T-helper 17 cell (primary cell): Measurements from ENCODE around the gene SLC5A7. TPM values are rescaled to one million over a fixed set of nuclear protein-coding genes. Genes with fewer than 3 reads are reported as not detected.

ENCODE experiments used
- ATAC-seq: fragments of 150-1000 bp; cut with Tn5 transposase; 2 replicates; pipeline ENCODE4 v1.10.0; 2021; ENCODE audit warnings: mild to moderate bottlenecking, moderate library complexity
- DNase-seq, 3 donors: peaks; one replicate each; pipeline versions ENCODE4 v3.0.0 to v3.0.0-alpha.2; 2020 to 2021
- H3K9me3 ChIP-seq: one replicate; pipeline ENCODE4 v1.7.0; 2013; ENCODE audit warnings: low read length, mild to moderate bottlenecking; ENCODE audit not compliant: control insufficient read depth, poor library complexity, severe bottlenecking
- H3K27ac Mint-ChIP-seq: one replicate; pipeline ENCODE4 v1.8.0; 2022; ENCODE audit warnings: mild to moderate bottlenecking, moderate library complexity, mixed read lengths
- H3K27me3 Mint-ChIP-seq: one replicate; pipeline ENCODE4 v1.8.0; 2022; ENCODE audit warnings: mixed read lengths
- H3K36me3 Mint-ChIP-seq: one replicate; pipeline ENCODE4 v1.8.0; 2022; ENCODE audit warnings: low read depth, mixed read lengths
- H3K4me1 Mint-ChIP-seq: one replicate; pipeline ENCODE4 v1.8.0; 2022; ENCODE audit warnings: mild to moderate bottlenecking, mixed read lengths
- H3K4me3 Mint-ChIP-seq: one replicate; pipeline ENCODE4 v1.8.0; 2022; ENCODE audit warnings: mild to moderate bottlenecking, moderate library complexity, mixed read lengths
- total RNA-seq, 4 donors: library from RNA in 2 of 4; stranded (reverse) in 2 of 4; gene quantifications; one replicate each; pipeline ENCODE4 v1.2.3 and lab custom pipeline; 2022 to 2026

SLC5A7 gene
- not detected for total RNA-seq
- 0 reads per million in 2 donors for total RNA-seq (lab: John Stamatoyannopoulos, UW)

GRCh38 chr2:107986278-107987217 is at the start of gene SLC5A7:
TSS of gene SLC5A7 (plus strand) at chr2:107986524. CDS start at chr2:107988156, 1,632 bp downstream.
- no peaks in the 10 kb centered on the region for H3K36me3 Mint-ChIP-seq
- no peak within 1 kb of the TSS for H3K4me3 Mint-ChIP-seq
- H3K27me3 Mint-ChIP-seq = peaks cover 12% of the 10 kb centered on the region
- ATAC-seq (no peak), DNase-seq (no peak)
- no peak within 1 kb of the TSS for H3K27ac Mint-ChIP-seq
- H3K9me3 ChIP-seq = no peaks in the 10 kb centered on the region
- H3K4me1 Mint-ChIP-seq = no peaks in the 10 kb centered on the region

GRCh38 chr2:107961395-107961794 is 24.9 kb upstream of the SLC5A7 start:
- ATAC-seq = no peak
- no peak for DNase-seq
- no peaks in the 10 kb centered on the region for H3K36me3 Mint-ChIP-seq
- no peaks in the 10 kb centered on the region for H3K27me3 Mint-ChIP-seq
- no peaks in the 10 kb centered on the region for H3K9me3 ChIP-seq
- H3K4me1 Mint-ChIP-seq = no peaks in the 10 kb centered on the region
- H3K27ac Mint-ChIP-seq = no peak overlapping the region
- H3K4me3 Mint-ChIP-seq = no peak overlapping the region

DNA sequence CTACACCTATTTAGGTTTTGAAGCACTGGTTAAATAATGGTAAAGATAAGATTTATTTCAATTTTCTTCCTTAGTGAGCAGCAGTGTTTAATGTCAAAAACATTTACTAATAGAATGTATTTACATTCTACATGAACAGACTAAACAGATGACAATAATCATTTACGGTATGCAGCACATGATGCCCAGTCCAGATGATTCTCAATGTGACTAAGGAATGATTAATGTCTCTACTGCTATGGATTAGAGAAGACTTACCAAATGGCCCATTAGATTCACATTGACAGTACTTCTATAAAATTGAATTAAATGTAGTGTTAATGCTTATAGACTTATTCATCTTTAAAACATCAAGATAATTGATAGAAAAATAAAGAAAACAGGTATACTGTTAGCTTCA is 22.1 kb upstream of the SLC5A7 start:
- no peaks in the 10 kb centered on the region for H3K36me3 Mint-ChIP-seq
- no peak overlapping the region for H3K27ac Mint-ChIP-seq
- ATAC-seq = no peak
- no peak for DNase-seq
- H3K4me3 Mint-ChIP-seq = no peak overlapping the region
- H3K9me3 ChIP-seq = no peaks in the 10 kb centered on the region
- no peaks in the 10 kb centered on the region for H3K4me1 Mint-ChIP-seq
- H3K27me3 Mint-ChIP-seq = no peaks in the 10 kb centered on the region

- no peaks in the 10 kb centered on the region for H3K9me3 ChIP-seq
- no peak for ATAC-seq
- Mint-ChIP-seq H3K4me3 (no peak overlapping the region), H3K27me3 (peaks cover 12% of the 10 kb centered on the region), H3K36me3 (no peaks in the 10 kb centered on the region), H3K27ac (no peak overlapping the region), H3K4me1 (no peaks in the 10 kb centered on the region)
- DNase-seq = no peak
These were observed 1.6 kb upstream of the SLC5A7 start for GRCh38 chr2:107984707-107985106.

- Mint-ChIP-seq H3K27me3 (peaks cover 12% of the 10 kb centered on the region), H3K36me3 (no peaks in the 10 kb centered on the region), H3K4me1 (no peaks in the 10 kb centered on the region), H3K27ac (no peak overlapping the region), H3K4me3 (no peak overlapping the region)
- DNase-seq (no peak), ATAC-seq (no peak)
- H3K9me3 ChIP-seq = no peaks in the 10 kb centered on the region
These were observed 1.8 kb downstream of the SLC5A7 start for GRCh38 chr2:107988108-107988507.

DNA sequence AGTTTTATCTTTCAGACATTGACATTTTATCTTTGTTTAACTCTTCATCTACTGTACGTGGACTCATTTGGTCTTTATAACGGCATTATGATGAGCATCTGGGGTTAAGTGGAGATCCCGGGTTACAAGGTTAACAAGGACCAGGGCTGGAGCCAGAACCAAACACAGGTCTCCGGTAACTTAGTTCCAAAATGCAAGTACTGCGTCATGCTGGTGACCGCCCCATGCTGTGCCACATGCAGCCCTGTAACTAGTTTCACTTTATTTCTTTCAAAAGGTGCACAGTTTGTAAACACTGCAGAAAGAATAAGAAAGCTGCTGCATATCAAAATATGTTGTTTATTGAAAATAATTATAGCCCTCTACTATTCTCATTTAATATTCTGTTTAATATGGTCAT is 3.1 kb downstream of the SLC5A7 start:
- no peak overlapping the region for H3K4me3 Mint-ChIP-seq
- no peak overlapping the region for H3K27ac Mint-ChIP-seq
- ATAC-seq (no peak), DNase-seq (no peak)
- no peaks in the 10 kb centered on the region for H3K36me3 Mint-ChIP-seq
- H3K4me1 Mint-ChIP-seq = no peaks in the 10 kb centered on the region
- no peaks in the 10 kb centered on the region for H3K9me3 ChIP-seq
- peaks cover 12% of the 10 kb centered on the region for H3K27me3 Mint-ChIP-seq

DNA sequence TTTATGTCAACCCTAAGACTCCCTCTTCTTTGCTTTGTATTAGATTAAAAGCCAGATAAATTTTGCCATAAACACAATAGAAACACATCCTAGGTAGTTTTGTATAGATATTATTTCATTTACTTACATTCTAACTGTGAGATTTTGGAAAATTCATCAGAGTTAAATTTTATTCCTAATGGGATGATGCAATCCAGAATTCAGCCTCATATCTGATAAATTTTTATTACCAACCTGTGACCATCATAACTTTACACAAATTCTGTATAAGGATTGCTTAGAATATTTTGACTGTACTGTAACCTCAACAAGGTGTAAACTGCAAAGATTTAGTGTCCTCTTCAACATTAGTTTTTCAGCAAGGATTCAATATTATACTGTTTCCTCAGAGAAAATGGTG is 4.4 kb downstream of the SLC5A7 start:
- H3K4me1 Mint-ChIP-seq = no peaks in the 10 kb centered on the region
- no peak overlapping the region for H3K27ac Mint-ChIP-seq
- no peaks in the 10 kb centered on the region for H3K36me3 Mint-ChIP-seq
- peaks cover 11% of the 10 kb centered on the region for H3K27me3 Mint-ChIP-seq
- ATAC-seq (no peak), DNase-seq (no peak)
- H3K9me3 ChIP-seq = no peaks in the 10 kb centered on the region
- H3K4me3 Mint-ChIP-seq = no peak overlapping the region

DNA sequence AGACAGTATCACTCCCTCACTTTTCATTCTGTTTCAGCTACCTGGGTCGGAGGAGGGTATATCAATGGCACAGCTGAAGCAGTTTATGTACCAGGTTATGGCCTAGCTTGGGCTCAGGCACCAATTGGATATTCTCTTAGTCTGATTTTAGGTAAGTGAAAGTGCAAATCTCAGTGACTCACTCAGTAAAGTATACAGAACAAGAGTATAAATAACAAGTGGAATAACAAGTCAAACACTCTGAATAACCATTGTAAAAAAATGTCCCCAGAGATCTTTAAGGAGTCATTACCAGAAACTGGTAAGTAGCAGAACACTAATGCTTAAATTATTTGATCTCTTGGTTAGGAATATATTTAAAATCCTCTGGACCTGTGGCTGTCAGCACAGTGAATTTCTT is 5.7 kb downstream of the SLC5A7 start:
- Mint-ChIP-seq H3K27me3 (peaks cover 5% of the 10 kb centered on the region), H3K4me1 (no peaks in the 10 kb centered on the region), H3K4me3 (no peak overlapping the region), H3K36me3 (no peaks in the 10 kb centered on the region), H3K27ac (no peak overlapping the region)
- no peaks in the 10 kb centered on the region for H3K9me3 ChIP-seq
- ATAC-seq = no peak
- no peak for DNase-seq

GRCh38 chr2:107999158-107999557 is 12.8 kb downstream of the SLC5A7 start:
- no peak for ATAC-seq
- no peak for DNase-seq
- no peaks in the 10 kb centered on the region for H3K36me3 Mint-ChIP-seq
- no peak overlapping the region for H3K27ac Mint-ChIP-seq
- H3K9me3 ChIP-seq = no peaks in the 10 kb centered on the region
- no peaks in the 10 kb centered on the region for H3K4me1 Mint-ChIP-seq
- no peaks in the 10 kb centered on the region for H3K27me3 Mint-ChIP-seq
- no peak overlapping the region for H3K4me3 Mint-ChIP-seq

DNA sequence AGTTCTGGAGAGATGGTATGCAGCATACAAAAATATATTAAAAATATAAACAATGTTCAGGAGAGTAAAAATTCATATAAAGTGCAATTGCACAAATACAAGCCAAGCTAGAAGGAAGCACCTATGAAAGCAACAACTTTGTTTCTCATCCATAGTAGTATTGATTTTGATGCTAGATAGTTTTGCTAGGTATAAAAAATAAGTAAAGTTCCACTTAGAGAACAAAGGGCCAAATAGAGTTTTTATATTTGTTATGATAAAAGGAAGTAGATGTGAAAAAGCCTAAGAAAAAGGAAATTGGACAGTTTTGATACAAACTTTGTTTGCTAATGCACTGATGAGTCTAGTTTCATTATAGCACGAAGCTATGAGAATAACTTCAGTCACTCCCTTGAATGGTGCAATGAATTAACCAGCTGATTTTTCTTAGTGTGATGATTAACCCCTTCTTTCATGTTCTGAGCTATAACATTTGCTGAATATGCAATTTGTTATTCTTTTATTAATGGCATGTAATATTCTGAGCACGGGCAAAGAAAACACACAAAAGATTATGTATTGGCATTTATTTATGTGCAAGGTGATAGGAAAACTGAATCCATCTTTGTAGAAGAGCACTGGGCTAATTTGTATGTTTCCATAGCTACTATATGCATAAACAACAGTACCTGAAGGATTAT is 24.7 kb downstream of the SLC5A7 start:
- no peaks in the 10 kb centered on the region for H3K36me3 Mint-ChIP-seq
- DNase-seq (no peak), ATAC-seq (no peak)
- H3K4me3 Mint-ChIP-seq = no peak overlapping the region
- H3K4me1 Mint-ChIP-seq = no peaks in the 10 kb centered on the region
- no peaks in the 10 kb centered on the region for H3K9me3 ChIP-seq
- no peaks in the 10 kb centered on the region for H3K27me3 Mint-ChIP-seq
- H3K27ac Mint-ChIP-seq = no peak overlapping the region

DNA sequence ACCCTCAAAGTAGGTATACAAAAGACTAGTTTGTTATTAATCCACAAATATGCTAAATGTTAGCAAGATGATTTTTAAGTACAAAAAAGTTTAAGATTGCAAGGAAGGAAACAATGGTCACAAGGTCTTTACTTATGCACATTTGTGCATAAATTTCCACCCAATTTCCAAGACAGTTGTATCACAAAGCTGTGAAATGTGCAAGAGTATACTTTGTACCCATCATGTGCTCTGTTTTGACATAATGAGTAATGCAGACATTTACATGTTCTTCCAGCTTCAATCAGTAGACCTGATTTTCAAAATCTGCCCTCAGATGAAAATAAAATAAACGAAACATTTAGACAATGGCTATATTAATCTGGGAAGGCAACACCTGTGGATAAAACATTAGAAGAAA is 27.0 kb downstream of the SLC5A7 start:
- no peak overlapping the region for H3K4me3 Mint-ChIP-seq
- no peaks in the 10 kb centered on the region for H3K36me3 Mint-ChIP-seq
- no peaks in the 10 kb centered on the region for H3K4me1 Mint-ChIP-seq
- DNase-seq = no peak
- no peaks in the 10 kb centered on the region for H3K27me3 Mint-ChIP-seq
- no peaks in the 10 kb centered on the region for H3K9me3 ChIP-seq
- ATAC-seq = no peak
- no peak overlapping the region for H3K27ac Mint-ChIP-seq

DNA sequence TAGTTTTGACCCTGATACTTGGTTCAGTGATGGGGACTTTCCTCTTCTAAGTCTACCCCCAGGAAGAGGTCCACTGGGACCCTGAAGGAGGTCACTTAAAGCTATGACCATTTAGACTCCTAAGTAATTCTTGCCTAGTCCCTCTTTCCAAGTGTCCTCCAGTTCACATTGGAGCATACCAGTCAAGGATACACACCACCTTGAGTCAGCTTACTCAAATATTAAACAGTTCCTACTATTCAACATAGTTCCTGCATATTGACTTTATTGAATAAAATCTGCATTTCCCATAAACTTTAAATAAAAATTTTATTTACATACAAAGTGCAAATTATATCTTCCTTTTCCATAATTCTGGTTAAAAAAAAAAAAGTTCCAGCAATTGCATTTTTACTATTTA is 36.3 kb downstream of the SLC5A7 start:
- Mint-ChIP-seq H3K27ac (no peak overlapping the region), H3K4me1 (no peaks in the 10 kb centered on the region), H3K36me3 (no peaks in the 10 kb centered on the region), H3K4me3 (no peak overlapping the region), H3K27me3 (peaks cover 5% of the 10 kb centered on the region)
- DNase-seq (no peak), ATAC-seq (no peak)
- no peaks in the 10 kb centered on the region for H3K9me3 ChIP-seq

DNA sequence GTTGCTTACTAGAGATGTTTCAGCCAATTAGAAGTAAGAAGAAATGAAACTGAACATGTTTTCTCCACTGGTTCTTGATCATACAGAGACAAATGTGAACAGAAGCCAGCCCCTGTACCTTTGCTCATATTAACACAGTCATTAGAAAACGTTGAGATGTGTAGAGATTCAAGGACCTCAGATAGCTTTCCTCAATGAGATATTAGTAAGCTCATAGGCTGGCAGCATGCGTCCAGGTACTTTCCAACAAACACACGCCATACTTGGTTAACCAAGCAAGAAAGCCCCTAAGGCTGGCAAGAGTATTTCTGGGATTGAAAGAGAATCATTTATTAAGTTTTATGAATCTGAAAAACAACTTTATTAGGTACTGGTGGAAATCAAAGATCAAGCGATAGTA is 37.5 kb downstream of the SLC5A7 start:
- Mint-ChIP-seq H3K4me1 (no peaks in the 10 kb centered on the region), H3K36me3 (no peaks in the 10 kb centered on the region), H3K4me3 (no peak overlapping the region), H3K27ac (no peak overlapping the region), H3K27me3 (peaks cover 5% of the 10 kb centered on the region)
- H3K9me3 ChIP-seq = no peaks in the 10 kb centered on the region
- no peak for DNase-seq
- ATAC-seq = no peak
